Omental fat pad (tissue), 4 donors: ENCODE results near the gene PTF1A. TPM values are rescaled to one million over a fixed set of nuclear protein-coding genes. Genes with fewer than 3 reads are reported as not detected.
"Not testable (repeated sequence)": the region's sequence is repeated elsewhere in the genome, so short reads cannot be mapped to it uniquely, and the experiment has no call there.

Source experiments
- ATAC-seq: fragments of 150-250 bp; one replicate; pipeline ENCODE4 v1.9.1; 2016; ENCODE audit warnings: mild to moderate bottlenecking, moderate library complexity; ENCODE audit not compliant: low FRiP score
- DNase-seq: peaks from one replicate; pipeline ENCODE4 v3.0.0-alpha.2; 2019; ENCODE audit warnings: low spot score
- CTCF ChIP-seq, 3 donors: fragments of 450-650 bp; IDR thresholded peaks; one replicate each; pipeline ENCODE4 v1.5.1; 2016 to 2017; ENCODE audit warnings: antibody characterized with exemption in 3 of 3, mild to moderate bottlenecking in 3 of 3, moderate library complexity in 2 of 3
- small RNA-seq: library from RNA; depleted of rRNA; stranded (forward); fragments of <200 nt; gene quantifications from one replicate; pipeline ENCODE3, GENCODE V24; 2016
- total RNA-seq, 4 donors: library from RNA; depleted of rRNA; stranded (reverse); fragments of >200 nt; gene quantifications; one replicate each; pipeline ENCODE4 v1.1.0, GENCODE V29; 2016

PTF1A gene
- total RNA-seq, 4 donors from 2014 or later = not detected

GRCh38 chr10:23203369-23204325 is 11.5 kb downstream of the PTF1A start:
- ATAC-seq (no peak), DNase-seq (no peak)
- TF ChIP-seq CTCF (IDR thresholded peaks at IDR 0.05) = no peak

GRCh38 chr10:23204773-23205172 is 12.7 kb downstream of the PTF1A start:
- ATAC-seq (no peak), DNase-seq (no peak)
- TF ChIP-seq CTCF (IDR thresholded peaks at IDR 0.05) = no peak

- ATAC-seq (no peak), DNase-seq (no peak)
- TF ChIP-seq CTCF (IDR thresholded peaks at IDR 0.05) = no peak
Measured at GRCh38 chr10:23205972-23206642, 14.0 kb downstream of the PTF1A start.

GRCh38 chr10:23217471-23217870 is 25.4 kb downstream of the PTF1A start:
- TF ChIP-seq CTCF (IDR thresholded peaks at IDR 0.05) = no peak

GRCh38 chr10:23230582-23230981 is 38.5 kb downstream of the PTF1A start:
- no peak for ATAC-seq
- TF ChIP-seq CTCF (IDR thresholded peaks at IDR 0.05) = no peak
- no peak for DNase-seq

More at GRCh38 chr10:23217471-23217870, 25.4 kb downstream of the PTF1A start:
- no peak for DNase-seq
- no peak for ATAC-seq

GRCh38 chr10:23238015-23238414 is 45.9 kb downstream of the PTF1A start:
- DNase-seq = no peak
- no peak for TF ChIP-seq CTCF (IDR thresholded peaks at IDR 0.05)
- no peak for ATAC-seq

GRCh38 chr10:23241779-23242178 is 49.7 kb downstream of the PTF1A start:
- DNase-seq, ATAC-seq: not testable (repeated sequence)

Small RNA genes lying within 50 kb of the gene (small RNA-seq; reads per million reads assigned to genes)
- gene RF00561 = not detected

Other genes starting within 250 kb of the PTF1A start
- gene MSRB2, start 96.7 kb upstream of the PTF1A start, total RNA-seq = 10 to 100 TPM; 16.5 to 31.4 (median 24.6) TPM
- under 1 TPM in 2 of 4 donors, not detected in 2; 0.09 to 0.60 TPM for gene C10orf67, start 152.5 kb downstream of the PTF1A start, total RNA-seq
- gene OTUD1, start 246.8 kb downstream of the PTF1A start, total RNA-seq = 10 to 100 TPM; 10.2 to 16.4 (median 11.2) TPM